AG04449 (cell line): Measurements from ENCODE around the gene PKP3.

ENCODE experiments used
- CTCF ChIA-PET: fragments of 350-600 bp; formaldehyde crosslinking; extraction: SDS; loops from one replicate; lab custom pipeline; 2021; ENCODE audit warnings: antibody characterized with exemption; lab: Yijun Ruan, JAX
- POLR2A ChIA-PET: fragments of 400-600, 350-600 bp; formaldehyde crosslinking; extraction: SDS; loops from one replicate; lab custom pipeline; 2020; ENCODE audit warnings: antibody characterized with exemption, inconsistent platforms; lab: Yijun Ruan, JAX
- DNase-seq: peaks from one replicate; pipeline ENCODE4 v3.0.0-alpha.2; 2010; ENCODE audit warnings: low read depth, low spot score
- H3K4me3 ChIP-seq: 2 replicates; pipeline ENCODE4 v1.5.1; 2011; ENCODE audit warnings: low read depth, mild to moderate bottlenecking, control low read depth, low read length
- CTCF ChIP-seq: IDR thresholded peaks from one replicate; pipeline ENCODE4 v1.5.1; 2011; ENCODE audit warnings: mild to moderate bottlenecking, moderate library complexity, low read length, control low read depth, inconsistent platforms; ENCODE audit not compliant: insufficient read depth; ENCODE audit errors: missing control alignments

Gene PKP3

DNA sequence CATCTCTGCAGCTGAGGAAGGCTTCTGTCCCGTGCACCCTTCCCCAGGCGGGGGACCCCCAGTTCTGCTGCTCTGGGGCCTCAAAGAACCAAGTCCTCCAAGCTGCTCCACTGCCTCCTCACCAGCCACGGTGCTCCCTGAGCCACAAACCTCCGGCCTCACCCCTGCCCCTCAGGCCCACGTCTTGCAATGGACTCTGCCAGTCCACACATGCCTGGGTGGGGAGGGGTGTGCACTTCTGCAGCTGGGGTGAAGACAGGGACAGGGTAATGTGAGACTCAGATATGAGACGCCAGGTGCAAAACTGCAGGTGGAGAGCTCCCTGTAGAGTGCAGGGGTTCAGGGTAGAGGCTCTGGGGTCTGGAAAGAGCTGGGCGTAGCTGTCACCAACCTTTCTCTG, 52.9 kb downstream of the PKP3 start:
- POLR2A ChIA-PET, result no interaction called here
- H3K4me3 ChIP-seq, result no peak overlapping the region
- CTCF ChIA-PET, result interaction anchor here (1.3 to 3.7 kb wide), 3 partner anchors 40 to 141 kb away, joined by 4 to 32 read pairs (median 27); partner anchors contain the start of gene IFITM2
- DNase-seq, result no peak
- TF ChIP-seq CTCF, result no peak

DNA sequence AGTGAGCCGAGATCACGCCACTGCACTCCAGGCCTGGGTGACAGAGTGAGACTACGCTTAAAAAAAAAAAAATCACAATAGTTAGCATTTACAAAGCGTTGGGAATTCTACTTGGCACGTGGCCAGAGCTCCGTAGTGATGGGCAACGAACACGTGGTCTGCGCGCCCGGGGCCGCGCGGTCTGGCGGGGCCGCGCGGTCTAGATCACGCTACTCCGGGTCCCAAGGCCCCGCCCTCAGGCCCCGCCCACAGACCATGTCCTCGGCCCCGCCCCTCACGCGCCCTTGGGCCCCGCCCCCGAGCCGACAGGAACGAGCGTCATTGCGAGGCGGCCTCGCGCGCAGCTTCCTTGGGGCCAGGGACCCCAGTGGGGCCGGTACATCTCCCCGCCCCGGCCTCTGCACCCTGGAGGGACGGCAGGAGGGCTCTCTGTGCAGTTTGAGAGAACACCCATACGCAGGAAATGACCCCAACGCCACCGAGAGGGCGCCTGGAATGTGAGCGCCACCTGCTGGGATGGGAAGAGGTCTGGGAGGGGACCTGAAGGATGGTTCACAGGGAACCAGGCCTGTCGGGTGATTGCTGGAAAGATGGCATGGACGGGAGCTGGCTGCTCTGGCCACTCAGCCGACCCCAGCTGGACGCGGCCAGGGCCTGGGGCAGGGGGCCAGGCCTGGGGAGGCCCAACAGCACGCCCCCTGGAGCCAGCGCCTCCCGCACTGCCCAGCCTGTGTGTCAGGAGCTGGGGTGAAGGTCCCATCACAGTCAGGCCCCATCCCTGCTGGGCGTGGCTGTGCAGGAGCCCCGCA, 54.1 kb downstream of the PKP3 start:
- ChIA-PET CTCF (interaction anchor here (0.6 to 4.7 kb wide), 57 partner anchors 8 to 250 kb away, joined by 3 to 39 read pairs (median 4); partner anchors contain the start of genes B4GALNT4, BET1L, IFITM2 and PSMD13), POLR2A (interaction anchor here (0.9 to 1.5 kb wide), 3 partner anchors 13 to 241 kb away, joined by 3 to 5 read pairs (median 3); partner anchors contain the start of genes BET1L and RIC8A)
- DNase-seq, result peak; percentile 9
- TF ChIP-seq CTCF, result peak; percentile 82
- H3K4me3 ChIP-seq, result peak overlapping the region; percentile 76

- no peak for TF ChIP-seq CTCF
- CTCF ChIA-PET, result interaction anchor here (0.6 to 4.7 kb wide), 22 partner anchors 9 to 213 kb away, joined by 3 to 39 read pairs (median 8); partner anchors contain the start of genes IFITM2 and PSMD13
- peak; percentile 64 for DNase-seq
- H3K4me3 ChIP-seq, result peak within 1 kb of the TSS; percentile 77
- POLR2A ChIA-PET, result interaction anchor here (0.7 kb wide), 1 partner anchor 11 kb away, joined by 3 read pairs; no protein-coding TSS in a partner anchor
These were observed 56.1 kb downstream of the PKP3 start, which contains the start of gene PTDSS2 for GRCh38 chr11:449889-450808. PTDSS2 (plus strand) TSS chr11:450279; CDS start chr11:450456, 177 bp downstream.

DNA sequence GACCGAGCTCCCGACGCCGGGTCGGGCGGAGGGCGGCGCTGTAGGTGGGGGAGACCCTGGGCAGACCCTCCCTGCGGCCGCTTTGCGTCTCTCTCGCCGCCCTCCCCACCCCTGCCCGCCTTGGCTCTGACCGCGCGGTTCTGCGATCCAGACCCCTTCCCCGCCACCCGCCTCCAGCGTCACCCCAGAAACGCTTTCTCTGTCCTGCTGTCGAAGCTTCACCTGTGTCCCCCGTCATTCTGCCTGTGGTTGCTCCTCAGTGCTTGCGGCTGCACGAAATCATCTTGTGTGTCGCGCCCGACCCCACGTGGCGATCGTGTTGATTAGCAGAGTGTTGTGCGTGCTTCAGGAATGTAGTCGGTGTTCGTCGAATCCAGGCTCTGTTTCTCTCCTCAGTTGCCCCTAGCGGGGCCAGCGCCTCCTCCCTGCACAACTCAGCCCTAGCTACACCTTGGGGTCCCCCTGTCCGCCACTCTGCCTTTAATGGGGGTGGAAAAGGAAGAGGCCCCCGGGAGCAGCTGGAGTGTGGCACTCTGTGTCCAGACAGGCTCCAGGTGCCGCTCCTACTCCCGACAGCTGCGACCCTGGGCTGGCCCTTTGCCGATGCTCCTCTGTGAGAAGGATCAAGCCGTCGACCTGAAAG, 56.9 kb downstream of the PKP3 start:
- POLR2A ChIA-PET, result no interaction called here
- CTCF ChIA-PET, result interaction anchor here (0.7 to 4.7 kb wide), 10 partner anchors 9 to 209 kb away, joined by 3 to 39 read pairs (median 9); no protein-coding TSS in a partner anchor
- peak; percentile 10 for DNase-seq
- H3K4me3 ChIP-seq, result peak overlapping the region; percentile 77
- peak; percentile 31 for TF ChIP-seq CTCF

DNA sequence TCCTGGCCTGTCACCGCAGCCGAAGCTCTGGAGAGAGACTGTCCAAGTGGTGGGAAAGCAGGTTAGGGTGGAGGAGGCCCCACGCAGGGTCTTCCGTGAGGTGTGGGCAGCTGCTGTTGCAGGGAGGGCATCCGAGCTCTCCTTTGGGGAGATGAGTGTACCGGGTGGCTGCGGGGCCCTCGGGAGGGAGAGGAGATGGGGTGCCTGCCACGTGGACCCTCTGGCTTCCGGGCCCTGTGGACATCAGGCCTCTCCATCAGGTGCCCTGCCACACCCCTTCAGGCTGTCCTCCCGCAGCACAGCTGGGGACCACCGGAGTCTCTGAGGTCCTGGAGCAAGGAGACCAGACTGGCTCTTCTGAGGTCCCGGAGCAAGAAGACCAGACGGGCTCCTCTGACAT, 57.7 kb downstream of the PKP3 start:
- POLR2A ChIA-PET, result no interaction called here
- TF ChIP-seq CTCF, result no peak
- CTCF ChIA-PET, result interaction anchor here (1.0 to 4.7 kb wide), 8 partner anchors 8 to 200 kb away, joined by 3 to 39 read pairs (median 9); no protein-coding TSS in a partner anchor
- DNase-seq, result no peak
- H3K4me3 ChIP-seq, result peak overlapping the region; percentile 77
